HepG2 (cell line): Measurements from ENCODE around the gene SIK3. TPM values are rescaled to one million over a fixed set of nuclear protein-coding genes. Genes with fewer than 3 reads are reported as not detected.

Experiments
- HMG20B ChIP-seq: conservative IDR thresholded peaks from 2 replicates; pipeline ENCODE4 v1.6.1; 2016; ENCODE audit warnings: missing genetic modification reagents, missing compliant biosample characterization
- IKZF4 ChIP-seq: sonication (generic); formaldehyde crosslinking; IDR thresholded peaks from 2 replicates; pipeline ENCODE4 v1.5.1; 2020; ENCODE audit warnings: borderline replicate concordance, mild to moderate bottlenecking, low read depth, missing genetic modification reagents; ENCODE audit errors: not compliant biosample characterization
- KMT2A ChIP-seq: sonication (generic); formaldehyde crosslinking; IDR thresholded peaks from 2 replicates; pipeline ENCODE4 v1.4.0; 2020; ENCODE audit warnings: missing genetic modification reagents
- MIXL1 ChIP-seq: IDR thresholded peaks from 2 replicates; pipeline ENCODE4 v1.6.1; 2016
- NFE2L2 ChIP-seq: fragments of 150-350 bp; IDR thresholded peaks from 2 replicates; pipeline ENCODE4 v1.6.1; 2014; ENCODE audit warnings: low read length
- RBFOX2 ChIP-seq: fragments of 200-400 bp; formaldehyde crosslinking; IDR thresholded peaks from 2 replicates; pipeline ENCODE4 v1.6.1; 2017; ENCODE audit warnings: low read depth, mild to moderate bottlenecking, low read length
- RFXANK ChIP-seq: IDR thresholded peaks from 2 replicates; pipeline ENCODE4 v1.6.1; 2016
- ZFAT ChIP-seq: sonication (generic); formaldehyde crosslinking; conservative IDR thresholded peaks from 2 replicates; pipeline ENCODE4 v1.8.1; 2023; ENCODE audit warnings: missing genetic modification reagents, inconsistent platforms
- ZFP82 ChIP-seq: sonication (generic); formaldehyde crosslinking; IDR thresholded peaks from 2 replicates; pipeline ENCODE4 v1.5.1; 2020; ENCODE audit warnings: mild to moderate bottlenecking, missing genetic modification reagents, borderline replicate concordance
- ZNF3 ChIP-seq: IDR thresholded peaks from 2 replicates; pipeline ENCODE4 v1.7.0; 2017; ENCODE audit warnings: inconsistent platforms
- ZNF34 ChIP-seq: sonication (generic); formaldehyde crosslinking; IDR thresholded peaks from 2 replicates; pipeline ENCODE4 v1.4.0; 2020; ENCODE audit warnings: mild to moderate bottlenecking, missing genetic modification reagents, borderline replicate concordance
- ZNF652 ChIP-seq: IDR thresholded peaks from 2 replicates; pipeline ENCODE4 v1.6.1; 2016; ENCODE audit warnings: low read depth, borderline replicate concordance
- ZNF879 ChIP-seq: sonication (generic); formaldehyde crosslinking; IDR thresholded peaks from 2 replicates; pipeline ENCODE4 v1.8.1; 2023; ENCODE audit warnings: missing genetic modification reagents
- polyA plus RNA-seq, 8 experiments: library from polyadenylated mRNA; depleted of rRNA in 3 of 8; stranded (reverse) in 7 of 8; unstranded in 1 of 8; fragments of >200 nt; fragmentation: Illumina TruSeq in 4 of 8; extraction: Trizol in 4 of 8; gene quantifications; 2 replicates each; pipeline versions ENCODE4 v1.2.1 to v1.2.3, GENCODE V29; 2011 to 2016; ENCODE audit warnings: low read depth in 4 of 8, missing spikeins in 1 of 8, mixed read lengths in 1 of 8; ENCODE audit not compliant: insufficient read depth in 1 of 8
- total RNA-seq, 5 experiments: library from RNA; depleted of rRNA; stranded (reverse); fragments of >200 nt; fragmentation: Illumina TruSeq; extraction: Trizol; gene quantifications; 2 replicates each; pipeline ENCODE4 v1.2.3, GENCODE V29; 2016; ENCODE audit warnings: low read depth in 1 of 5
- TF ChIP-seq, protein P1 (sequence below): sonication (generic); formaldehyde crosslinking; IDR thresholded peaks from 2 replicates; pipeline ENCODE4 v1.4.0; 2020; ENCODE audit warnings: missing genetic modification reagents
- TF ChIP-seq, protein P2 (sequence below): sonication (generic); formaldehyde crosslinking; IDR thresholded peaks from 2 replicates; pipeline ENCODE4 v1.4.0; 2020; ENCODE audit warnings: missing genetic modification reagents
- TF ChIP-seq, protein P3 (sequence below): sonication (generic); formaldehyde crosslinking; IDR thresholded peaks from 2 replicates; pipeline ENCODE4 v1.4.0; 2020; ENCODE audit warnings: missing genetic modification reagents, mild to moderate bottlenecking, borderline replicate concordance
- TF ChIP-seq, protein P4 (sequence below): IDR thresholded peaks from 2 replicates; pipeline ENCODE4 v1.6.1; 2012; ENCODE audit warnings: low read depth, low read length, improper control_type of control experiment
- TF ChIP-seq, protein P5 (sequence below): sonication (generic); formaldehyde crosslinking; IDR thresholded peaks from 2 replicates; pipeline ENCODE4 v1.4.0; 2020; ENCODE audit warnings: missing genetic modification reagents
- TF ChIP-seq, protein P6 (sequence below): sonication (generic); IDR thresholded peaks from 2 replicates; pipeline ENCODE4 v1.6.1; 2016; ENCODE audit warnings: low read depth, borderline replicate concordance

SIK3 gene
- total and polyA plus RNA-seq, 2 of the 13 experiments (the other 11 are each of a cell fraction or from before 2014, with no cell fraction given): 5.7 to 9.8 TPM

DNA sequence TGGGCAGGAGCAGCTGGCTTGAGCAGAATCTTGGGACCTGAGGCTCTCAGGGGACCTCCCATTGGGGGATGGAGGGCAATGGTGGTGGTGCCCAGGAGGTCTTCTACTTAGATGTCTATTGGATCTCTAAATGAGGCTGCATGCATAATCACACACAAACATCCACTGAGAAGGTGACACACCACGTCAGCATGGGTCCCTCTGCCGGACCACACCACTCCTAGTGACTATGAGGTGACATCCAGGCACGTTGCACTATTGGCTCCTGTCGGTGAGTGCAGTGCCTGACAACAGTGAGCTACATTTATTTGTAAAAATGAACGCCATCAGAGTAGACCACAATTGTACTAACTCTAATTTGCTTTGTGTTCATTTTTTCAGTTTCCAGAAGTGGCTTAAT lies 272.8 kb downstream of the SIK3 start (continued):
- TF ChIP-seq, protein P1, sequence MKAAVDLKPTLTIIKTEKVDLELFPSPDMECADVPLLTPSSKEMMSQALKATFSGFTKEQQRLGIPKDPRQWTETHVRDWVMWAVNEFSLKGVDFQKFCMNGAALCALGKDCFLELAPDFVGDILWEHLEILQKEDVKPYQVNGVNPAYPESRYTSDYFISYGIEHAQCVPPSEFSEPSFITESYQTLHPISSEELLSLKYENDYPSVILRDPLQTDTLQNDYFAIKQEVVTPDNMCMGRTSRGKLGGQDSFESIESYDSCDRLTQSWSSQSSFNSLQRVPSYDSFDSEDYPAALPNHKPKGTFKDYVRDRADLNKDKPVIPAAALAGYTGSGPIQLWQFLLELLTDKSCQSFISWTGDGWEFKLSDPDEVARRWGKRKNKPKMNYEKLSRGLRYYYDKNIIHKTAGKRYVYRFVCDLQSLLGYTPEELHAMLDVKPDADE (CRISPR knock-in tag): no peak
- TF ChIP-seq IKZF4 (CRISPR knock-in tag): no peak
- TF ChIP-seq ZFAT (CRISPR knock-in tag): no peak
- TF ChIP-seq HMG20B (CRISPR knock-in tag): no peak
- TF ChIP-seq, protein P2, sequence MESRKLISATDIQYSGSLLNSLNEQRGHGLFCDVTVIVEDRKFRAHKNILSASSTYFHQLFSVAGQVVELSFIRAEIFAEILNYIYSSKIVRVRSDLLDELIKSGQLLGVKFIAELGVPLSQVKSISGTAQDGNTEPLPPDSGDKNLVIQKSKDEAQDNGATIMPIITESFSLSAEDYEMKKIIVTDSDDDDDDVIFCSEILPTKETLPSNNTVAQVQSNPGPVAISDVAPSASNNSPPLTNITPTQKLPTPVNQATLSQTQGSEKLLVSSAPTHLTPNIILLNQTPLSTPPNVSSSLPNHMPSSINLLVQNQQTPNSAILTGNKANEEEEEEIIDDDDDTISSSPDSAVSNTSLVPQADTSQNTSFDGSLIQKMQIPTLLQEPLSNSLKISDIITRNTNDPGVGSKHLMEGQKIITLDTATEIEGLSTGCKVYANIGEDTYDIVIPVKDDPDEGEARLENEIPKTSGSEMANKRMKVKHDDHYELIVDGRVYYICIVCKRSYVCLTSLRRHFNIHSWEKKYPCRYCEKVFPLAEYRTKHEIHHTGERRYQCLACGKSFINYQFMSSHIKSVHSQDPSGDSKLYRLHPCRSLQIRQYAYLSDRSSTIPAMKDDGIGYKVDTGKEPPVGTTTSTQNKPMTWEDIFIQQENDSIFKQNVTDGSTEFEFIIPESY: no peak
- TF ChIP-seq, protein P3, sequence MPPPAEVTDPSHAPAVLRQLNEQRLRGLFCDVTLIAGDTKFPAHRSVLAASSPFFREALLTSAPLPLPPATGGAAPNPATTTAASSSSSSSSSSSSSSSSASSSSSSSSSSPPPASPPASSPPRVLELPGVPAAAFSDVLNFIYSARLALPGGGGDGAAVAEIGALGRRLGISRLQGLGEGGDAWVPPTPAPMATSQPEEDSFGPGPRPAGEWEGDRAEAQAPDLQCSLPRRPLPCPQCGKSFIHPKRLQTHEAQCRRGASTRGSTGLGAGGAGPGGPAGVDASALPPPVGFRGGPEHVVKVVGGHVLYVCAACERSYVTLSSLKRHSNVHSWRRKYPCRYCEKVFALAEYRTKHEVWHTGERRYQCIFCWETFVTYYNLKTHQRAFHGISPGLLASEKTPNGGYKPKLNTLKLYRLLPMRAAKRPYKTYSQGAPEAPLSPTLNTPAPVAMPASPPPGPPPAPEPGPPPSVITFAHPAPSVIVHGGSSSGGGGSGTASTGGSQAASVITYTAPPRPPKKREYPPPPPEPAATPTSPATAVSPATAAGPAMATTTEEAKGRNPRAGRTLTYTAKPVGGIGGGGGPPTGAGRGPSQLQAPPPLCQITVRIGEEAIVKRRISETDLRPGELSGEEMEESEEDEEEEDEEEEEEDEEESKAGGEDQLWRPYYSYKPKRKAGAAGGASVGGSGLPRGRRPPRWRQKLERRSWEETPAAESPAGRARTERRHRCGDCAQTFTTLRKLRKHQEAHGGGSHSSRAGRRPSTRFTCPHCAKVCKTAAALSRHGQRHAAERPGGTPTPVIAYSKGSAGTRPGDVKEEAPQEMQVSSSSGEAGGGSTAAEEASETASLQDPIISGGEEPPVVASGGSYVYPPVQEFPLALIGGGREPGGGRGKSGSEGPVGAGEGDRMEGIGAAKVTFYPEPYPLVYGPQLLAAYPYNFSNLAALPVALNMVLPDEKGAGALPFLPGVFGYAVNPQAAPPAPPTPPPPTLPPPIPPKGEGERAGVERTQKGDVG (CRISPR knock-in tag): 0 out of 2 replicates have a peak, but pooled peaks have one; percentile 17
- no peak for TF ChIP-seq ZNF34 (CRISPR knock-in tag)
- TF ChIP-seq, protein P4, sequence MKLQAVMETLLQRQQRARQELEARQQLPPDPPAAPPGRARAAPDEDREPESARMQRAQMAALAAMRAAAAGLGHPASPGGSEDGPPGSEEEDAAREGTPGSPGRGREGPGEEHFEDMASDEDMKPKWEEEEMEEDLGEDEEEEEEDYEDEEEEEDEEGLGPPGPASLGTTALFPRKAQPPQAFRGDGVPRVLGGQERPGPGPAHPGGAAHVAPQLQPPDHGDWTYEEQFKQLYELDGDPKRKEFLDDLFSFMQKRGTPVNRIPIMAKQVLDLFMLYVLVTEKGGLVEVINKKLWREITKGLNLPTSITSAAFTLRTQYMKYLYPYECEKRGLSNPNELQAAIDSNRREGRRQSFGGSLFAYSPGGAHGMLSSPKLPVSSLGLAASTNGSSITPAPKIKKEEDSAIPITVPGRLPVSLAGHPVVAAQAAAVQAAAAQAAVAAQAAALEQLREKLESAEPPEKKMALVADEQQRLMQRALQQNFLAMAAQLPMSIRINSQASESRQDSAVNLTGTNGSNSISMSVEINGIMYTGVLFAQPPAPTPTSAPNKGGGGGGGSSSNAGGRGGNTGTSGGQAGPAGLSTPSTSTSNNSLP: no peak
- 0 out of 2 replicates have a peak, but pooled peaks have one; percentile 20 for TF ChIP-seq MIXL1 (CRISPR knock-in tag)
- TF ChIP-seq, protein P5, sequence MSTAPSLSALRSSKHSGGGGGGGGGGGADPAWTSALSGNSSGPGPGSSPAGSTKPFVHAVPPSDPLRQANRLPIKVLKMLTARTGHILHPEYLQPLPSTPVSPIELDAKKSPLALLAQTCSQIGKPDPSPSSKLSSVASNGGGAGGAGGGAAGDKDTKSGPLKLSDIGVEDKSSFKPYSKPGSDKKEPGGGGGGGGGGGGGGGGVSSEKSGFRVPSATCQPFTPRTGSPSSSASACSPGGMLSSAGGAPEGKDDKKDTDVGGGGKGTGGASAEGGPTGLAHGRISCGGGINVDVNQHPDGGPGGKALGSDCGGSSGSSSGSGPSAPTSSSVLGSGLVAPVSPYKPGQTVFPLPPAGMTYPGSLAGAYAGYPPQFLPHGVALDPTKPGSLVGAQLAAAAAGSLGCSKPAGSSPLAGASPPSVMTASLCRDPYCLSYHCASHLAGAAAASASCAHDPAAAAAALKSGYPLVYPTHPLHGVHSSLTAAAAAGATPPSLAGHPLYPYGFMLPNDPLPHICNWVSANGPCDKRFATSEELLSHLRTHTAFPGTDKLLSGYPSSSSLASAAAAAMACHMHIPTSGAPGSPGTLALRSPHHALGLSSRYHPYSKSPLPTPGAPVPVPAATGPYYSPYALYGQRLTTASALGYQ (CRISPR knock-in tag): no peak
- TF ChIP-seq, protein P6, sequence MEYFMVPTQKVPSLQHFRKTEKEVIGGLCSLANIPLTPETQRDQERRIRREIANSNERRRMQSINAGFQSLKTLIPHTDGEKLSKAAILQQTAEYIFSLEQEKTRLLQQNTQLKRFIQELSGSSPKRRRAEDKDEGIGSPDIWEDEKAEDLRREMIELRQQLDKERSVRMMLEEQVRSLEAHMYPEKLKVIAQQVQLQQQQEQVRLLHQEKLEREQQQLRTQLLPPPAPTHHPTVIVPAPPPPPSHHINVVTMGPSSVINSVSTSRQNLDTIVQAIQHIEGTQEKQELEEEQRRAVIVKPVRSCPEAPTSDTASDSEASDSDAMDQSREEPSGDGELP: no peak
- no peak for TF ChIP-seq ZNF3 (CRISPR knock-in tag)
- 0 out of 2 replicates have a peak, but pooled peaks have one; percentile 82 for TF ChIP-seq RFXANK (CRISPR knock-in tag)
- no peak for TF ChIP-seq ZNF879 (CRISPR knock-in tag)
- TF ChIP-seq RBFOX2: no peak
- TF ChIP-seq ZNF652 (CRISPR knock-in tag): peak; percentile 32; the same call in 1 of the 2 replicates
- no peak for TF ChIP-seq NFE2L2
- no peak for TF ChIP-seq ZFP82
- TF ChIP-seq KMT2A (CRISPR knock-in tag): no peak
